ENCODE measurements around the gene PIP5K1B.

- TF ChIP-seq POLR2A (IDR thresholded peaks at IDR 0.05; ENCODE audit: insufficient read depth in 1 of 2, low read depth in 2 of 2, low read length in 2 of 2), result no peak
- no peak for TF ChIP-seq HNRNPUL1 (IDR thresholded peaks at IDR 0.05; ENCODE audit: low read depth, low read length)
- TF ChIP-seq FOXK2 (IDR thresholded peaks at IDR 0.05), result no peak
- TF ChIP-seq TFE3 (CRISPR knock-in tag; IDR thresholded peaks at IDR 0.05), result no peak
- TF ChIP-seq ZNF619 (CRISPR knock-in tag; IDR thresholded peaks at IDR 0.05), result no peak
- no peak for TF ChIP-seq PREB (CRISPR knock-in tag; IDR thresholded peaks at IDR 0.05)
- no peak for TF ChIP-seq SIN3B (IDR thresholded peaks at IDR 0.05; ENCODE audit: low read length)
- TF ChIP-seq TMF1 (CRISPR knock-in tag; IDR thresholded peaks at IDR 0.05; ENCODE audit: low read depth), result no peak
- no peak for TF ChIP-seq SKI (IDR thresholded peaks at IDR 0.05; ENCODE audit: partially characterized antibody)
- TF ChIP-seq ZNF615 (CRISPR knock-in tag; IDR thresholded peaks at IDR 0.05; ENCODE audit: borderline replicate concordance), result no peak
- TF ChIP-seq ZNF138 (CRISPR knock-in tag; IDR thresholded peaks at IDR 0.05; ENCODE audit: low read depth), result no peak
- TF ChIP-seq THAP7 (CRISPR knock-in tag; IDR thresholded peaks at IDR 0.05), result no peak
- TF ChIP-seq ZNF274 (CRISPR knock-in tag; IDR thresholded peaks at IDR 0.05), result no peak
- TF ChIP-seq ZNF879 (CRISPR knock-in tag; IDR thresholded peaks at IDR 0.05), result no peak
Observed at GRCh38 chr9:68942790-68943189, 237.8 kb downstream of the PIP5K1B start.
